ENCODE data around the gene FBRSL1.

FBRSL1 gene

GRCh38 chr12:132560614-132561426 lies 70.9 kb downstream of the FBRSL1 start:
- peak; percentile 43 to 67 (median 56) for DNase-seq
